Measurements from ENCODE around the gene FAM193A.

DNA sequence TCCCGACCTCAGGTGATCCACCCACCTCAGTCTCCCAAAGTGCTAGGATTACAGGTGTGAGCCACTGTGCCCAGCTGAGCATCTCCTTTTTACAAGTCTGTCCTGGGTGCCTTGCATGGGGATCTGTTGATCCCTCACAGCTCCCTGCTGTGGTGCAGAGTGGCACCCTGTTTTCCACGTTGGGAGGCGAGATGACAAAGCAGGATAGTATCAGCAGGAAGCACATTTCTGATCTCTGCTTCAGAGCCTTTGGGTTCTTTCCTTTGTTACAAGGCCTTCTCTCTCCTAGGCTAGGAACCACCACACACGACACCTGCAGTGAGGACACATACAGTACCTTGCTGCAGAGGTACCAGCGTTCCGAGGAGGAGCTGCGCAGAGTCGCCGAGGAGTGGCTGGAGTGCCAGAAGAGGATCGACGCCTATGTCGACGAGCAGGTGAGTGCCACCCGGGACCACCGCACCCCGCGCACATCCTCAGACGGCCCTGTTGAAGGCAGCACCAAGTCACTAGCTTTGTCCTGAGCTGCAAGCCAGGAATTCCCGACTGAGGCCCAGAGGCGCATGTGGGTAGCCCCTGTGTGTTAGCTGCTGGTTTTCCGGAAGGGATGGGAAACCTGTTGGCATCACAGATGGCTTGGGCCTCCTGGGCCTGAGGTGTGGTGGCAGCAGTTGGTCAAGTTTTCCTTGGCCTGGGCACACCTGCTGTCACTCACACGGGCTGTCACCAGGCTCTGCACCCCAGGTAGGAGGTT, 110.1 kb downstream of the FAM193A start:
- TF ChIP-seq POLR2A (IDR thresholded peaks at IDR 0.05) = no peak
- TF ChIP-seq, protein P1, sequence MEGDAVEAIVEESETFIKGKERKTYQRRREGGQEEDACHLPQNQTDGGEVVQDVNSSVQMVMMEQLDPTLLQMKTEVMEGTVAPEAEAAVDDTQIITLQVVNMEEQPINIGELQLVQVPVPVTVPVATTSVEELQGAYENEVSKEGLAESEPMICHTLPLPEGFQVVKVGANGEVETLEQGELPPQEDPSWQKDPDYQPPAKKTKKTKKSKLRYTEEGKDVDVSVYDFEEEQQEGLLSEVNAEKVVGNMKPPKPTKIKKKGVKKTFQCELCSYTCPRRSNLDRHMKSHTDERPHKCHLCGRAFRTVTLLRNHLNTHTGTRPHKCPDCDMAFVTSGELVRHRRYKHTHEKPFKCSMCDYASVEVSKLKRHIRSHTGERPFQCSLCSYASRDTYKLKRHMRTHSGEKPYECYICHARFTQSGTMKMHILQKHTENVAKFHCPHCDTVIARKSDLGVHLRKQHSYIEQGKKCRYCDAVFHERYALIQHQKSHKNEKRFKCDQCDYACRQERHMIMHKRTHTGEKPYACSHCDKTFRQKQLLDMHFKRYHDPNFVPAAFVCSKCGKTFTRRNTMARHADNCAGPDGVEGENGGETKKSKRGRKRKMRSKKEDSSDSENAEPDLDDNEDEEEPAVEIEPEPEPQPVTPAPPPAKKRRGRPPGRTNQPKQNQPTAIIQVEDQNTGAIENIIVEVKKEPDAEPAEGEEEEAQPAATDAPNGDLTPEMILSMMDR (IDR thresholded peaks at IDR 0.05) = no peak

All from right lobe of liver (tissue), 4 donors.